Epithelial cell of prostate (primary cell): ENCODE measurements around the gene PTTG1IP.
"Not testable (repeated sequence)": the region's sequence is repeated elsewhere in the genome, so short reads cannot be mapped to it uniquely, and the experiment has no call there.

Experiments used
- DNase-seq: peaks from one replicate; pipeline ENCODE4 v3.0.0-alpha.2; 2011; ENCODE audit warnings: low read depth, low spot score
- H3K27ac ChIP-seq: fragments of 450-650 bp; 2 replicates; pipeline ENCODE4 v1.5.1; 2017; ENCODE audit warnings: mild to moderate bottlenecking

PTTG1IP gene

DNA sequence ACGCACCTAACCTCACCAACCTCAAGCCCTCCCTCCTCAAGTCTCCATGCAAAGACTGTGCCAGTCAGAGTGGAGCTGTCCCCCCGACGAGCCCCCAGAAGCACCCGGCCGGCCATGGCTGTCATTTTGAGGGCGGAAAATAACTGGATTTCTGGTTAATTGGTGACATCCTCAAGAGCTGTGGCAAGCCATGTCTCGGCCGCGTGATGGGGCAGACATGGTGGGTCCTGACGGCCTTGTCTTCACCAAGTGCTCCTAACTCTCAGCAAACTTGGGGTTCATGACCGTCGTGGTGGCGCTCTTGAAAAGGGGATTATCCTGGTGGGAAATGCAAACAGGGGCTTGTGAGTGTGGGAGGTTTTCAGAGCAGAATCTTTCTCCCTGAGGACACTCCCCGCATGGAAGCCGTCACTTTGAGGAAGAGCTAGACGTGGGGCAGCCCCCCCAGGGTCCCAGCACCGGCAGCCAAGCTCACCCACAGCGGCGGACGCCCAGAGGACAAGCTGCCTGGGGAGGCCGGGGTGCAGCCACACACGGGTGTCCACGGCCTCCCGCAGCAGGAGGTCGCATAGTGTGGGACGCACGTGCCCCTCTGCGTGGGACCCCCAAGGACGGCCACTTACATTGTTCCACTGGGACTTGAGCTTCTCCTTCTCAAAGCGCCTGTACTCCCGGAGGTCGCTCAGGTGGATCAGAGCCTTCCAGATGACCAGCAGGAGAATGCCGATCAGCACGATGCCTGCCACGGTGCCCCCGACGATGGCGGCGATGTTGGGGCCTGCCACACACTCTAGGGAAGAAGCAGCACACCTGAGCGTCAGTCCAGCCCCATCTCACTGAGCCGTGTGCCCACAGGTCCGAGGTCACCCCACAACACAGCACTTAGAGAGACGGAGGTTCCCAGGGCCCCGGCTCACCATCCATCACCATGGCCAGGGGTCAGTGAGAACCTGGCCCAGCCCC lies 12.9 kb upstream of the PTTG1IP start:
- H3K27ac ChIP-seq, result no peak overlapping the region
- no peak for DNase-seq

- no peak for DNase-seq
- H3K27ac ChIP-seq, result no peak overlapping the region
These were observed 12.1 kb upstream of the PTTG1IP start for GRCh38 chr21:44885615-44886014.

GRCh38 chr21:44884097-44884496 lies 10.6 kb upstream of the PTTG1IP start:
- H3K27ac ChIP-seq, result no peak overlapping the region
- no peak for DNase-seq

- no peak overlapping the region for H3K27ac ChIP-seq
- DNase-seq, result no peak
These were observed 9.8 kb upstream of the PTTG1IP start for GRCh38 chr21:44883250-44883649.

- DNase-seq, result no peak
These were observed 7.8 kb upstream of the PTTG1IP start for GRCh38 chr21:44881198-44881872.

DNA sequence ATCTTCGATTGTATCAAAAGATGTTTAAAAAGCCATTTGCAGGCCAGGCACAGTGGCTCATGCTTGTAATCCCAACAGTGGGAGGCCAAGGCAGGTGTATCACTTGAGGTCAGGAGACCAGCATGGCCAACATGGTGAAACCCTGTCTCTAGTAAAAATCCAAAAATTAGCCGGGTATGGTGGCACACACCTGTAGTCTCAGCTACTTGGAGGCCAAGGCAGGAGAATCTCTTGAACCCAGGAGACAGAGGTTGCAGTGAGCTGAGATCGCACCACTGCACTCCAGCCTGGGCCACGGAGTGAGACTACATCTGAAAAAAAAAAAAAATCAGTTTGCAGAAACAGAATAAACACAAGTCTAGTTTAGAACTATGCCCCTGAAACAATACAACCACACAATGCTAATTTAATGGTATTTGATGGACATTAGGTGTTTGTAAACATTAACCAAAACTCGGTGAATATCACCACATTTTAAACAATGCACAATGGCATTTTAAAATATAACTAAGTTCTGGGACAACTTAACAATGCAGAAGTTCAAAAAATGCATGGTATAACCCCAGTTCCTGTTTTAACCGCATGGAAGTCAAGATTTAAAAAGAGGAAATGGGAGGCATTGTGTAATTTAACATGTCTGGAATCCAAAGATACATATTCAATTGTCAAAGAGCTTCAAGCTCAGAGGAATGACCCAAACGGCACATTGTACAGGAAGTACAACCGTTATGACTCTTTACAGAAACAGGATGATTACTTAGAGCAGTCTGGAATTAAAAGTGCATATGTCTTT lies 7.1 kb upstream of the PTTG1IP start:
- DNase-seq, result no peak
- H3K27ac ChIP-seq, result peak overlapping the region; percentile 33

More at GRCh38 chr21:44881198-44881872, 7.8 kb upstream of the PTTG1IP start:
- H3K27ac ChIP-seq, result peak overlapping the region; percentile 33

DNA sequence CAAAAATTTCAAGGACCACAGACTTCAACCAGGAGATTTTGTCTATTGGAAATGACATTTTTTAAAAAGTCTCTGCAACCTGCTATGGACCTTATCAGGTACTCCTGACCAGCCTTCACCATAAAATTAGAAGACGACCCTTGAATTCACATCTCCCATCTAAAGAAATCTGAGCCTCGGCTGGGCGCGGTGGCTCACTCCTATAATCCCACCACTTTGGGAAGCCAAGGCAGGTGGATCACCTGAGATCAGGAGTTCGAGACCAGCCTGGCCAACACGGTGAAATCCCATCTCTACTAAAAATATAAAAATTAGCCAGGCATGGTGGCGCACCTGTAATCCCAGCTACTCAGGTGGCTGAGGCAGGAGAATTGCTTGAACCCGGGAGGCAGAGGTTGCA lies 5.7 kb upstream of the PTTG1IP start:
- not testable (repeated sequence) for H3K27ac ChIP-seq, DNase-seq

DNA sequence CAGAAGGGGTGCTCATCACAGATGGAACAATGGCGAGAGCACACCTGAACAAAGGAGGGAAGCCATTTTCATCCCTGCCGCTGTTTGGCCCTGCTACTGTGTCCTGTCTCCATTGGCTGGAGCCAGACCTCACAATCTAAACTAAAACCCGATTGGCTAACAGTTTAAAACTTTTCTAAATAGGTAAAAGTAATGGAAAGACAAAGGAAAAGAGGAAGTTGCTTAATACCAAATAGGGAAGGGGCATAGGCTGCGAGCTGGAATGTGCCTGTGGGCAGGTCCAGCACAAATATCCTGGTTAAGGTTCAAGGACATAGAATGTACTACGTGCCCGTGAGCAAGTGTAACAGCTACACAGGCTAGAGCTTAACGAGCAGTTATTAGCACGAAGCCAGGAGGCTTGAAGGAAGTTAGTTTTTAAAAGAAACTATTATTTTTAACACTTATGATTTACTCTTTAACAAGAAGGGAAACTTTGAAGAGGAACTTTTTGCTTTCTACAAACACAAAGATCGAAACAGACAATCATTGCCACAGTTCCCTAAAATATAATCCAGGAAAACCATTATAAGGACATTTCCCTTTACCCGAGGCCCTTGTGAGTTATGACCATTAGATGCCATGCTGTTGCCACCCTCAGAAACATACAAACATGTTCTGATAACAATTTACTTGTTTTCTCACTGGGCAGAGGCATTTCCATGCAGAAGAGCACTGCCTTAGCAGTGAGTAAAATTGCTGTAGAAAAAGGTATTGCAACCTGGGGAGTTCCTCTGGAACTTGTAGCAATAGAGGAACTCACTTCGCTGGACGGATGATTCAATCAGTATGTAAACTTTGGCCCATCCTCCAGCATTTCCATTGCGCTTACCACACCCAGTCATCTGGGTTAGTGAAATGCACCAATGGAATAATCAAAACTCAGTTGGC lies 4.8 kb upstream of the PTTG1IP start:
- peak overlapping the region; percentile 8 for H3K27ac ChIP-seq
- no peak for DNase-seq

GRCh38 chr21:44876849-44877575 lies 3.5 kb upstream of the PTTG1IP start:
- DNase-seq, result no peak
- no peak overlapping the region for H3K27ac ChIP-seq

GRCh38 chr21:44875316-44875700 lies 1.8 kb upstream of the PTTG1IP start:
- peak overlapping the region; percentile 81 for H3K27ac ChIP-seq
- no peak for DNase-seq

GRCh38 chr21:44874497-44875315 lies 1.2 kb upstream of the PTTG1IP start:
- peak overlapping the region; percentile 81 for H3K27ac ChIP-seq
- DNase-seq, result no peak

DNA sequence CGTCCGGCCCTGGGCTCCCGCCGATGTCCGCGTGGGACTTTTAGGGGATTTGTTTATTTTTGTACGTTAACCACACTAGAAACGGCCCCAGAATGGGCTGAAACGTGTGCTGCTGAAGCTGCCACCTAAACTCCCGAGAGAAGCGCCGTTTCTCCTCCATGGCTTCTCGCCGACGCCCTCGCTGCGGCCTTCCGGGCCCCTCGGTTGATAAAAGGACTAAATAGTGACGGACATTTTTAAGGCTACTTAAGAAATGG lies 678 bp upstream of the PTTG1IP start:
- no peak for DNase-seq
- H3K27ac ChIP-seq, result peak overlapping the region; percentile 81

GRCh38 chr21:44872649-44873355 lies 688 bp downstream of the PTTG1IP start:
- H3K27ac ChIP-seq, result peak overlapping the region; percentile 81
- no peak for DNase-seq

DNA sequence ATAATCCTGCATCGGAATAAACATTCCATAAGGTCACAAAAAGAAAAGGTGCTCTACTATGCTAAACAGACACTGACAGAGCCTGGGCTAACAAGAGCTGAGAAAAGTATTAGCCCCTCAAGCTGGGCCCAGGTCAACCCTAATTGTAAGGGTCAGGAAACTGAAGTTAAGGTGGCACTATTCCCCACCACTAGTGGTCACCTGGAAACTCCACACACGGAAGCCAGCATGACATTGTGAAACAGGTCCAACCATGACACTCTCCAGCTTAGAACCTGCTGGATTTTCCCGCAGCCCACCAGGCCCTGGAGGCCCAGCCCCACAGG lies 1.2 kb downstream of the PTTG1IP start:
- peak overlapping the region; percentile 81 for H3K27ac ChIP-seq
- DNase-seq, result no peak

DNA sequence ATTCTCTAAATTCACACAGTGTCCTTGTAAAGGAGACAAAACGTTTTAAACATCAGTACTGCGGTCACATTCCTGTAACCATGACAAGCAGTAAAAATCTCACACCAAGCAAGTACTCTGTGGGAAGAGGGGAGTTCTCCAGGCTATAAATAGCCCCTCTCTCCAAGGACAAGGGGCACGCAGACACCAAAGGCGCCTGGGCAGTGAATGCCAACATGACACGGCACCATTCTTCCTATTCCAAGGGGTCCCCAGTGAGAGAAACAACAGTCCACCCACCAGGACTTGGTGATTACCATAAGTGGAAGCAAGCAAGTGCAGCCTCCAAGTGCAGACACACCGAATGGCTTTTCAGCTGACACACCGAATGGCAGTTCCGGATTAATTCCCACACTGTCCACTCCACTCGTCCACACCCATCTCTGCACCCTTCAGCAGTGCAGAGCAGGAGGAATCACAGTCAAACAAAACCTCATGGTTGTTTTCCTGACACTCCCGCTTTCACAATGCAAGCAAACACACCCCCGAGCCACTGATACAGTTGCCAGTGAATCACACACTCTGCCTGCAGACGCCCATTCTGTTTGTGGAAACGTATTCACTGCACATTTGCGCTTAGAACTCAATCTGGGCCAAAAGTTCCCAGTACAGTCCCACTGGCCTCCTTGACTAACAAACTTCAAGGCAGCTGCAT lies 1.8 kb downstream of the PTTG1IP start:
- peak; percentile 72 for DNase-seq

GRCh38 chr21:44870748-44871495 lies 2.6 kb downstream of the PTTG1IP start:
- no peak for DNase-seq

More for the DNA sequence above, 1.8 kb downstream of the PTTG1IP start:
- peak overlapping the region; percentile 81 for H3K27ac ChIP-seq

More at GRCh38 chr21:44870748-44871495, 2.6 kb downstream of the PTTG1IP start:
- peak overlapping the region; percentile 39 for H3K27ac ChIP-seq
